Right lobe of liver (tissue), 6 donors: ENCODE data around the gene DDIT4. TPM values are rescaled to one million over a fixed set of nuclear protein-coding genes. Genes with fewer than 3 reads are reported as not detected.

Source experiments
- ATAC-seq, 4 donors: fragments of 200-7000 bp; cut with Tn5 transposase; one replicate each; pipeline ENCODE4 v1.9.1; 2020; ENCODE audit warnings: mild to moderate bottlenecking in 4 of 4, moderate library complexity in 4 of 4
- DNase-seq, 3 donors: peaks; one replicate each; pipeline ENCODE4 v3.0.0-alpha.2; 2020
- H3K27ac ChIP-seq, 3 donors: fragments of 200-600 bp; one replicate each; pipeline ENCODE4 v1.8.0; 2022
- H3K27me3 ChIP-seq, 2 donors: fragments of 200-600 bp; one replicate each; pipeline ENCODE4 v1.8.0; 2022
- H3K36me3 ChIP-seq, 4 donors: fragments of 200-600 bp; sonication (generic) in 1 of 4; one replicate each; pipeline versions ENCODE4 v1.5.1 to v1.8.0; 2017 to 2022; ENCODE audit warnings: control low read depth in 1 of 4
- H3K4me1 ChIP-seq, 4 donors: fragments of 200-600 bp; sonication (generic) in 1 of 4; one replicate each; pipeline versions ENCODE4 v1.5.1 to v1.8.0; 2017 to 2022; ENCODE audit warnings: control low read depth in 1 of 4
- H3K4me3 ChIP-seq, 3 donors: fragments of 200-600 bp; one replicate each; pipeline ENCODE4 v1.8.0; 2022
- H3K9me3 ChIP-seq, 4 donors: fragments of 200-600 bp; sonication (generic) in 1 of 4; one replicate each; pipeline versions ENCODE4 v1.5.1 to v1.8.0; 2017 to 2022; ENCODE audit warnings: control low read depth in 1 of 4
- CTCF ChIP-seq, 4 donors: fragments of 200-600 bp in 3 of 4; fragments of 450-650 bp in 1 of 4; IDR thresholded peaks; one replicate each; pipeline versions ENCODE4 v1.5.1 to v1.8.0; 2016 to 2022; ENCODE audit warnings: antibody characterized with exemption in 4 of 4, mild to moderate bottlenecking in 2 of 4
- POLR2A ChIP-seq: fragments of 450-650 bp; IDR thresholded peaks from one replicate; pipeline ENCODE4 v1.6.1; 2017; ENCODE audit warnings: antibody characterized with exemption, mild to moderate bottlenecking
- WGBS: methylation state at CpG from one replicate; pipeline ENCODE4 v1.1.6; 2018; ENCODE audit warnings: low coverage, low lambda C conversion rate; ENCODE audit not compliant: insufficient coverage; ENCODE audit errors: missing lambda C conversion rate; 5-methylcytosine and 5-hydroxymethylcytosine counted together
- intact Hi-C, 2 donors: fragments of 100-400 bp; cut with DNase I; formaldehyde crosslinking; loops; one replicate each; pipeline versions ENCODE4 v1.11.2 to v1.14.1; 2022
- total RNA-seq, 6 experiments: library from RNA; depleted of rRNA in 2 of 6; stranded (reverse); fragments of >200 nt in 2 of 6; fragmentation: NEBNext Ultra II Directional in 3 of 6; extraction: Animal tissue kit (Norgen Biotek cat#: 25700) in 3 of 6; gene quantifications; one replicate each; pipeline versions ENCODE4 v1.1.0 to v1.2.4, GENCODE V29; 2016 to 2023
- donor health status: DM: no; HTN: yes; CAD: no.
- donor health status: DM: no; HTN: no; CAD: no.
- donor health status: DM: no; HTN: no; CAD: no.
- donor health status: DM: no; HTN: yes; CAD: no.
- donor health status: DM: no; HTN: yes; CAD: no.

The DDIT4 gene
- total RNA-seq, 6 experiments from 2014 or later = 51.7 to 180 (median 143) TPM

- H3K4me3 ChIP-seq = no peak overlapping the region
- intact Hi-C loops = loop anchor here in 1 of 2 donors (5.0 kb wide), 1 partner anchor 43 kb away; the partner anchor contains the start of gene DDIT4
- TF ChIP-seq CTCF (IDR thresholded peaks at IDR 0.05) (no peak), POLR2A (peak; percentile 75)
- H3K4me1 ChIP-seq = peaks cover 0 to 59% (median 34%) of the 10 kb centered on the region in 4 donors
- H3K27ac ChIP-seq = peak overlapping the region; percentile 75 to 95 (median 78)
- no peaks in the 10 kb centered on the region for H3K9me3 ChIP-seq
- ATAC-seq (peak; percentile 60 to 70 (median 65)), DNase-seq (peak in 2 of 3 donors; percentile 60 to 91)
- H3K36me3 ChIP-seq = no peaks in the 10 kb centered on the region
- H3K27me3 ChIP-seq = no peaks in the 10 kb centered on the region
- 13% methylated on average over 1 of the region's 2 CpGs for WGBS
Observed at GRCh38 chr10:72315611-72316385, 42.1 kb downstream of the DDIT4 start.

- TF ChIP-seq CTCF (IDR thresholded peaks at IDR 0.05) (no peak), POLR2A (no peak)
- Histone ChIP-seq H3K4me3 (no peak overlapping the region), H3K4me1 (peaks cover 0 to 60% (median 36%) of the 10 kb centered on the region in 4 donors), H3K36me3 (no peaks in the 10 kb centered on the region), H3K9me3 (no peaks in the 10 kb centered on the region), H3K27me3 (no peaks in the 10 kb centered on the region), H3K27ac (peak overlapping the region; percentile 75 to 95 (median 78))
- DNase-seq = no peak
- intact Hi-C loops = loop anchor here in 1 of 2 donors (5.0 kb wide), 1 partner anchor 44 kb away; the partner anchor contains the start of gene DDIT4
- peak in 2 of 4 donors; percentile 2 to 3 for ATAC-seq
- 21% methylated on average over 2 of the region's 3 CpGs for WGBS
Observed at GRCh38 chr10:72316386-72316700, 42.6 kb downstream of the DDIT4 start.

GRCh38 chr10:72316748-72317435 lies 43.2 kb downstream of the DDIT4 start:
- TF ChIP-seq POLR2A (peak; percentile 23), CTCF (IDR thresholded peaks at IDR 0.05) (no peak)
- H3K9me3 ChIP-seq = no peaks in the 10 kb centered on the region
- WGBS = 39% methylated on average over 3 of the region's 12 CpGs
- no peaks in the 10 kb centered on the region for H3K36me3 ChIP-seq
- peak; percentile 90 to 91 (median 91) for DNase-seq
- intact Hi-C loops = loop anchor here in 1 of 2 donors (5.0 kb wide), 1 partner anchor 45 kb away; the partner anchor contains the start of gene DDIT4
- H3K4me3 ChIP-seq = no peak overlapping the region
- H3K4me1 ChIP-seq = peaks cover 0 to 60% (median 36%) of the 10 kb centered on the region in 4 donors
- no peaks in the 10 kb centered on the region for H3K27me3 ChIP-seq
- H3K27ac ChIP-seq = peak overlapping the region; percentile 75 to 95 (median 78)
- peak; percentile 4 to 27 (median 20) for ATAC-seq

GRCh38 chr10:72318418-72319262 lies 44.9 kb downstream of the DDIT4 start:
- Histone ChIP-seq H3K4me1 (peaks cover 0 to 60% (median 36%) of the 10 kb centered on the region in 4 donors), H3K36me3 (no peaks in the 10 kb centered on the region), H3K9me3 (no peaks in the 10 kb centered on the region), H3K27me3 (no peaks in the 10 kb centered on the region), H3K27ac (peak overlapping the region; percentile 88 to 97 (median 95)), H3K4me3 (peak overlapping the region; percentile 36 to 54 (median 53))
- peak in 1 of 3 donors; percentile 52 for DNase-seq
- intact Hi-C loops = loop anchor here in 1 of 2 donors (5.0 kb wide), 1 partner anchor 46 kb away; the partner anchor contains the start of gene DDIT4
- TF ChIP-seq CTCF (IDR thresholded peaks at IDR 0.05) (no peak), POLR2A (no peak)
- ATAC-seq = no peak
- 42% methylated on average over 8 of the region's 10 CpGs for WGBS
